NCI-H1417 treated with DMSO at 0.1 percent for 48 hours (cell line): ENCODE results near the gene KIF2C.
"Not testable (repeated sequence)": the region's sequence is repeated elsewhere in the genome, so short reads cannot be mapped to it uniquely, and the experiment has no call there.

Source experiments
- DNase-seq: peaks from one replicate; lab custom pipeline; 2025; lab: John Stamatoyannopoulos, UW

Gene KIF2C

GRCh38 chr1:44739307-44740178, at the start of gene KIF2C:
Gene KIF2C, plus strand, starts transcription at chr1:44739837. Its CDS starts 96 bp downstream, at chr1:44739933.
- peak; percentile 90 for DNase-seq

GRCh38 chr1:44693159-44693558, 46.5 kb upstream of the KIF2C start:
- DNase-seq, result no peak

GRCh38 chr1:44693900-44694299, 45.7 kb upstream of the KIF2C start:
- no peak for DNase-seq

- no peak for DNase-seq
Measured at GRCh38 chr1:44694863-44695478, 44.7 kb upstream of the KIF2C start.

- DNase-seq, result no peak
Measured at GRCh38 chr1:44695671-44696070, 44.0 kb upstream of the KIF2C start.

- DNase-seq, result no peak
Measured at GRCh38 chr1:44696101-44696500, 43.5 kb upstream of the KIF2C start.

GRCh38 chr1:44696789-44697345, 42.8 kb upstream of the KIF2C start:
- no peak for DNase-seq

GRCh38 chr1:44698138-44698537, 41.5 kb upstream of the KIF2C start:
- DNase-seq, result no peak

GRCh38 chr1:44699375-44699774, 40.3 kb upstream of the KIF2C start:
- not testable (repeated sequence) for DNase-seq

- DNase-seq, result no peak
Measured at GRCh38 chr1:44700573-44700972, 39.1 kb upstream of the KIF2C start.

- DNase-seq, result no peak
Measured at GRCh38 chr1:44701141-44701573, 38.5 kb upstream of the KIF2C start.

- no peak for DNase-seq
Measured at GRCh38 chr1:44705470-44705869, 34.2 kb upstream of the KIF2C start.

GRCh38 chr1:44705938-44706337, 33.7 kb upstream of the KIF2C start:
- DNase-seq, result no peak

GRCh38 chr1:44707112-44707881, 32.3 kb upstream of the KIF2C start:
- no peak for DNase-seq

- DNase-seq, result no peak
Measured at GRCh38 chr1:44707959-44708831, 31.4 kb upstream of the KIF2C start.

GRCh38 chr1:44713321-44713781, 26.3 kb upstream of the KIF2C start:
- no peak for DNase-seq

GRCh38 chr1:44714532-44714931, 25.1 kb upstream of the KIF2C start:
- DNase-seq, result no peak

- no peak for DNase-seq
Measured at GRCh38 chr1:44714944-44715571, 24.6 kb upstream of the KIF2C start.

GRCh38 chr1:44717156-44717555, 22.5 kb upstream of the KIF2C start:
- DNase-seq, result no peak

- no peak for DNase-seq
Measured at GRCh38 chr1:44717653-44718052, 22.0 kb upstream of the KIF2C start.

GRCh38 chr1:44718091-44718490, 21.5 kb upstream of the KIF2C start:
- no peak for DNase-seq
